ENCODE results near the gene SKI.

Gene SKI

DNA sequence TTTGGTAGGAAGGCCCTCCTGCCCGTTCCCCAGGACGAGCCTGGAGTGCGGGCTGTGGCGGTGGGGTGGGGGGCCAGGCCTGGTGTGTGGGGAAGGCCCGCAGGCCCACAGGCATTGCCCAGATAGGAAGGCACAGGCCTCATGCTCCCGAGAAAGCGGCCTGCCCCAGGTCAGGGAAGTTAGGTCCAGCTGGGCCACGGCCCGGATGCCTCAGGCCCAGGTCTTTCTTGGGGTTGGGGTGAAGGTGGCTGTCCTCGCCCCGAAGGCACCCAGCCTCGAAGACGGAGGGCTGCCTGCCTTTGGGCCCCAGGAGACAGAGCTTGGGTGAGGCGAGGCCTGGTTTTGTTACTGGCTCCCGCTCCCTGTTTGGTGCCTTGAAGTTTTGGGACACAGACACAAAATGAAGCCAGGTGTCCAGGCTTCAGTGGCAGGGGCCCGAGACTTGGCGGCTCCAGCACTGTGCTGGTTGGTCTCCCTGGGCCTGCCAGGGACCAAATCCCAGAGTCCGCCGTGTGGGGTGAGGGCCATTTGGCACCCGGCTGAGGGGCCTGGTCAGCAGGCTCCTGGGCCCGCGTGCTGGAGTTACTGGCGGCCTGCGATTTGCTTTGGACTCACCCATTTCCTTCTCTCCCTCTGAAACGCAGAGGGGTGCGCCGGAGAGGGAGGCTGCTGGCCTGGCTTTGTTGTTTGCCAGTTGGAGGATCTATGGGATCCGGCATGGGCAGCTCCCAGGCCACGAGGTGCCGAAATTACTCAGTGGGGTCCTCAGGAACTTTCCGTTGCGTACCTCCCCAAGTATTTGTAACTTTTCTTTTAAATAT is 2.0 kb downstream of the SKI start:
- DNase-seq (ENCODE audit: low read depth) = peak; percentile 54

DNA sequence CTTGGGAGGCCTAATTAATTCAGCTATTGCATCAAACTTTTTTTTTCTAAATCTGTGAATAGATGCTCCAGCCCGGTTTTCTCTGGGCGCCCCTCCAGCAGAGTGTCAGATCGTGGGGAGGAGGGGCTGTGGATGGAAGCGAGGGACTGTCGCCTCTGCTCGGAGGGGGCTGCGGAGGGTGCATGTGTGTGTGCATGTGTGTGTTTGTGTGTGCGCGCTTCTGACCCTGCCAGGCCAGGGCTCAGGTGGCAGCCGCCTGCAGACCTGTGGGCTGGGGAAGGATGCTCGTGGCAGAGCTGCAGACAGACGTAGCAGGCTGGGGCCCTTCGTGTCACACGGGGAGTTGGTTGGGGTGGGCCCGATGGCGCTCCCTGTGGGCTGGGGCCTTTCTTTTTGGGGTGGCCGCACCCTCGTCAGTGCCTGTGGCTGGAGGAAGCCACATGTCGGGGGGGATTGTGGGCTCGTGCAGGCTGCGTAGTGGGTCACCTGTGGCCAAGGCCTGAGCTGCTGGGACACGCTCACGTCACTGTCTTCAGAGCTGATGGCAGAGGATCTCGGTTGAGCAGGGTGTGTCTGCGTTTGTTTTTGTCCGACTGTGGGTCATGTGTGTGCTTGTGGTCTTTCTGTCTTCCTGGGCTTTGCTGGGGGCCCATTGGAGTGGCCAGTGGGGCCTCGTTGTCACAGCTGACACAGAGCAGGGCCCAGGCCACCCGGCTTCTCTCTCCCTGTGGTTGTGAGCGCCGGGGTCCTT is 2.8 kb downstream of the SKI start:
- peak; percentile 31 for DNase-seq (ENCODE audit: low read depth)

DNA sequence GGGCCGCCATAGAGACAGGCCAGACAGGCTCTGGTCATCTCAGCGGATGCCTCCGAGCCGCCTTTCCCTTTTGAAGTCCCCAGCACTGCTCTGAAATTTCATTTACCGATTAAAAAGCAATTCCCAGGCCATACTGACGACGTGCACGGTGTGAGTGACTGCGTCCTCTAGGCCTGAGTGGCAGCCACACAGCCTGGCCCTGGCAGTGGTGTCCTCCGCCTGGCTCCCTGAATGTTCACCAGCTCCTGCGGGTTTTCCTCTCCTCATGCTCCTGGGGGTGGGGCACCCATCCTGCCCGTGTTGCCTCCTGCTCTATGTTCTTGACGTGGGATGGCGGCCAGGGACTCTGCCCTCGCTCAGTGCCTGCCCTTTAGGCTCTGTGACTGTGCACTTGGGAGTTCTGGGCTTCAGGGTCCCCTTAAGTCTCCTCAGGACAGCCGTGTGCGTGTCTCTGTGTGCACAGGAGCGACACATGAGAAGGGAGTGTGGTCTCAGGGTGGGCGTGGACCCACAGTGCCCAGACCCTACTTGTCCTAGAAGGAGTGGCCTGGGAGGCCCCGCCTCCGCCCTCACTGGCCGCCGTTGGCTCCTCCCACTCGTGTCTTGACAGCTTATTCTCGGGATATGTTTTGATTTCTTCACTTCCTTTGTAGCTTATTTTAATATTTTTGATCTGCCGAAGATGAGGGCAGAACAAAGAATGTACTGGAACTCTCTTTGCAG is 3.6 kb downstream of the SKI start:
- peak; percentile 91 for DNase-seq (ENCODE audit: low read depth)

DNA sequence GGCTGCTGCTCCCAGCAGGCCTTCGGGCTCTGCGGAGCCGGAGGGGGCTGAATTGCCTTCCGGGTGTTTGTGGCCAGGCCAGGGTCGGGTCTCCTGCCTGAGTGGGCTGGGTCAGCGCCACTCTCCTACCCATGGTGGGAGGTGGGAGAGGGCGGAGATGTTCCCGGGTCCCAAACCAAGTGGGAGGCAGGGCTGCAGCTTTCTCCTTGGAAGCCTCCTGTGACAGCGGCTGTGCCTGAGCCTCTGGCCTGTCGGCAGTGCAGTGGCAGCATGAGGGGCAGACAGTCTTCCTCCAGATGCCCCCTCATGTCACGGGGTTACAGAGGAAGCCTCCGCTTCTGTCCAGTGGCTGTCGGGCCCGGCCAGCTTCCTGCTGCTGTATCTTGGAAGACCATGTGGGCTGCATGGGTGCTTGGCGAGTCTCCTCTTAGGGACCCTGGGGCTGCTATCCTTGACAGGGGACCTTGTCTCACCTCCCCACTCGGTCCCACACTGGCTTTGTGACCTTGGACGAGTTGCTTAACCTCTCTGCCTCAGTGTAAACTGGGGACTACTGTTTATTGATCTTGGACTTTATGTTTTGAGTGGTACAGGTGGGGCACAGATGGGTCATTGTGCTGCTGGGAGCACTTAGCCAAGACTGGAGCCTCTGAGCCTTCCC is 4.3 kb downstream of the SKI start:
- DNase-seq (ENCODE audit: low read depth) = peak; percentile 30

DNA sequence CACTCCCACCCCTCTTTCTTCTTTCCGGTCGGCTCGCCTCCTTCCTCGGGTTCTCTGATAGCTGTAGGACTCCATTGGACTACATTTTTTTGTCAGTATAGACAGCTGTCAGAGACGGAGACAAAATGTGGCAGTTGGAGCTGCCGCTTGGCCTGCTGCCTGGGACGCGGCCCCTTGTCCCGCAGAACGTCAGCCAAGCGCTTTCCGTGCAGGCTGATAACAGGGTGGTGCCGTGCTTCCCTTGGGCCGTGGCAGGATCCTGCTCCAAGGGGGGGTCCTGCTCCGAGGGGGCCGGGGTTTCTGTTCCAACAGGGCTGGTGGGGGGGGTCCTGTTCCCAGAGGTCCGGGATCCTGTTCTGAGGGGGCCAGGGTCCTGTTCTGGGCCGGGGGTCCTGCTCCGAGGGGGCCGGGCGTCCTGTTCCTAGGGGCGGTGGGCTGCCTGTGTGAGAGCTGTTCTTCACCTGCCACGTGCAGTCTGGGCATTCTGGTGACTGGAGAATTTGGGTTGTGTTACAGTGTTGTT is 4.9 kb downstream of the SKI start:
- DNase-seq (ENCODE audit: low read depth) = peak; percentile 26

DNA sequence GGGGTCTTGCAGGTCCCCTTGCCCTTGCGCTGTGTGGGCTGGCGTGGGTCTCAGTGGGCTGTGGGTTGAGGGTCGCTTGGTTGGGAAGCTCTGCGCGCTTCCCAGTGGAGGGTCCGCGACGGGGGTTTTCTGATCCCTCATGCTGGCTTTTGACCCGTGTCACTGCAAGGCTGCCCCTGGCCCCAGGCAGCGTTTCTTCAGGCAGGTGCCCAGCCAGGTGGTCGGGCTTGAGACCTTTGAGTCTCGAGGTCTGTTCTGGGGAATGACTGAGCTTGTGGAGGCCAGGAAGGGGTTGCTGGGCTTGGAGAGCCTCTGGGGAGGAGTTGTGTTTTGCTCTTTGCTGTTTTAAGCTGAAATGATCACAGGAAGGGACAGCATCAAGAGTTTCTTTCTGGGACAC is 5.3 kb downstream of the SKI start:
- DNase-seq (ENCODE audit: low read depth) = peak; percentile 24

DNA sequence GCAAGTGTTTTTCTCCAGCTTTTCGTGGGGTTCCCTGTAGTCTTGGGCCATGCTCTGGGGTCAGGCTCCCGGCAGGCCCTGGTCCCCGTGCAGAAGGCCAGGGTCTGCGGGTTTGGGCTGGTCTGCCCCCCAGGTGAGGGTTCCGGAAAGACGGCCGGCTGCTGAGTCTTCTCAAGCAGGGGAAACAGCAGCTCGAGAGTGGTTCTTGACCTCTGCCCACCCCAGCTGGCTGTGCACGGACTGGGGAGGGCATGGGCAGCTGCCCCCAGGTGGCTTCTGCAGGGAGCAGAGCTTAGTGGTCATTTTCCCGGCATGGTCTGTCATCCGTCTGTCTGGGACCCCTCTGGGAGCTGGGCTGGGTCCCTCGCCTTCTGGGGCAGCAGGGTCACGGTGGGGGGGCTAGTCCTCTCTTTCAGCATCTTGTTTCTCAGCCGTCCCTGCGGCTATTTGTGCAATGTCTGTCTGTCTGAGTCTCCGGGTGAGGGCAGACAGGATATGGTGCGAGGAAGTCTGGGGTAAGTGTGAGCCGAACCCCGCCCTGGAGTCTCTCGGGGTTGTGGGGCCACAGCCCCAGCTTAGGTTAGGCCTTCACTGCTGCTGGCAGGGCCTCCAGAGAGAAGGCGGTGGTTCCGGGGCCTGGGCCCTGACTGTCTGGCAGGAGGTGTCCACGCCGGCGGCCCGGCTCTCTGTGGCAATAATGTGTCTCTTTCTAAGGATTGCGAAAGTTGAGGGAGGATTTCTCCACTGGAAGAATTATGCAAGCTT is 6.1 kb downstream of the SKI start:
- DNase-seq (ENCODE audit: low read depth) = peak; percentile 97

DNA sequence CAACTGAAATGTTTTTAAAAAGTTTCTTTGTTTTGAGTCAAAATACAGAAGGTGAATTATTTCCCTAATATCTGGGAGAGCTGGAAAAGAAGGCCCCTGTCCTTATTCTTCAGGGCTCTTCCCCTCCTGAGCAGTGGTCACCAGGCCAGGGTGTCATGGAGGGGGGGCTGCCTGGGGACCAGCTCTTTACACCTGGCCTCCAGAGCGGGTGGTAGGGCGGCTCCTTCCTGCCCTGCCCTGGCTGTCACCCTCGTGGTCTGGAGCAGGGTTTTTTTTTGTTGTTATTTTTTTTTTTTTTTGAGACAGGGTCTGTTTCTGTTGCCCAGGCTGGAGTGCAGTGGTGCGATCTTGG is 6.6 kb downstream of the SKI start:
- DNase-seq (ENCODE audit: low read depth) = no peak

DNA sequence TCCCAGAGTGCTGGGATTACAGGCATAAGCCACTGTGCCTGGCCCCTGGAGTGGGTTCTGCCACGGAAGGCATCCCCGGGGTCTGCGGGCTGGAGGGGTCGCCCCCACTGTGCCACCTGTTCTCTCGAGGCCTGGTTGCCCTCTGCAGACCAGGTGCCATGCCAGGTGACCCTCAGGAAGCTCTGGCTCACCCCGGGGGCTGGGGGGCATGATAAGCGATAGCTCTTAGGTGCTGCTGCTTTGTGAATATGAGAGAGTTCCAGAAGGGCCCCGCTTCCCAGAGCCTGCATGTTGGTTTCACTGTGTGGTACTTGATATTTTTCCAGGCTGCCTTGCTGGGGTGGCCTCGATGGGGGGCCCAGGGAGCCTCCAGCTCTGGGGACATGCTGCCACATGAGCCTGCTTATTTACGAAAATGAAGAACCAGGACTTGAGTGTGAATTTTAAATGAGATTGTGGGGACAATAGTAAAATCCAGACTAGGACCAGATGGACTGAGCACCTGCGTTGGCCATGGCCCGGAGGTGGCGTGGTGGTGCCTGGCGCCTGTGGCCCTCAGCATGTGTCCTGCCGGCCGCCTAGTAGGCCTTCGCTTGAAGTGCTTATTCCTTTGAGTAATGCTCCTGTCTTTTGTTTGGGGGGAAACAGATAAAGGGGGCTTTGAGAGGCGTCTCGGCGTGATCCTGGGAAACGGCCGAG is 7.3 kb downstream of the SKI start:
- no peak for DNase-seq (ENCODE audit: low read depth)

DNA sequence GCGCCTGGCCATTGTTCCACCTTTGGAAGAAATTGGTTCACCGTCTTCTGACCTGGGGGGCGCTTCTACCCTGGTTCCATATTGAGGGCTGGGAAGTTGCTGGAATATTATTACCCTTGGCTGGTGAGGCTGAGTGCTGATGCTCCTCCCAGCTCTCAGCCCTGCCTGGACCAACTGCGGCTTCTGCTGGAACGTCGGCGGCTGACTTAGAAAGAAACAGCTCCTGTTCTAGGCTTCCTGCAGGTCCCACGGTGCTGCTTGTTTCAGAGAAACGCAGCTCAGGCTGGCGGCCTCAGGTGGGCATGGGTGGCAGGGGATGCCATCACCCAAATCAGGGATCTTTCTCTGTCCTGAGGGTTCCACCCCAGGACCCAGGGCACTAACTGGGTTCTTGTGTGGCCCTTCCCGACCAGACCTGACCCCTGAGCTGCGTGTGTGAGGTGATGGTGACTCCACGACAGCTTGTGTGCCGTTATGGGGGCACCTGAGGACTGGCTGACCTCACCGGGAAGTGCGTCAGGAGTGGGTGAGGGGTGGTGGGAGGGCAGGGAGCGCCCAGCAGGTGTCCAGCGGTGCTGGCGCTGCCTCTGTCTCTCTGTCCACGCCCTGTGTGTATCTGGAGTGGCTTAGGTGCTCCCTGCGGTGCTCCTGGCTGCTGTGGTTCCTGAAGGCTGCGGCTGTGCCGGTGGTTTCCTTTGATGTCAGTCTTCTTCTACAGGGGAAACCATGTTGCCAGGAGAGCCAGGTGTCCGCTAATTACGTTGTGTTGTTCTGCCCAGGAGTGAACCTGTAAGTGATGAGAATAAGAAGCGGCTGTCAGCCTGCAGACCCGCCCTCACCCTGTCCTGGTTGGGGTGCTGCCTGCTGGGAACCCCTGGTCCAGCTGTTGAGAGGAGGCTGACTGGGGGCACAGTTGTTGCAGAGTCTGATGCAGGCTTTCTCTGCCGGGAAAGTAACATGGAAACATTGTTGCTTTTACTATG is 8.9 kb downstream of the SKI start:
- DNase-seq (ENCODE audit: low read depth) = no peak

DNA sequence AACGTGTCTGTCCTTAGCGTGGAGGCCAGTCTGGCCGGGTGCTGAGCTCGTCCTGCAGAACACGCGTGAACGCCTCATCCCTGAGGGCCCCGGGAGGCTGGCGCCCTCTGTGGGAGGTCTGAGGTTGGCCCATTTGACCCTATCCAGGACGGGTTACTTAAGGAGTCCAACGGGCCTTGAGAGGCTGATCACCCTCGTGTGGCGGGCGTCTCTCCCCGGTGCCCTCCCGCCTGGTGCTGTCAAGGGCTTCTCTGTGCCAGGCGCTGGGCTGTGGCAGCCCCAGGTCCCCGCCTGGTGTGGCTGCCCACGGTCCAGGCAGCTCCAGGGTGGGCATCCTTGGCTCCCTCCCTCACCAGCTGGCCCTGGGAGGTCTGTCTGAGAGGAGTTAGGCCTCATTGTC is 9.7 kb downstream of the SKI start:
- peak; percentile 19 for DNase-seq (ENCODE audit: low read depth)

DNA sequence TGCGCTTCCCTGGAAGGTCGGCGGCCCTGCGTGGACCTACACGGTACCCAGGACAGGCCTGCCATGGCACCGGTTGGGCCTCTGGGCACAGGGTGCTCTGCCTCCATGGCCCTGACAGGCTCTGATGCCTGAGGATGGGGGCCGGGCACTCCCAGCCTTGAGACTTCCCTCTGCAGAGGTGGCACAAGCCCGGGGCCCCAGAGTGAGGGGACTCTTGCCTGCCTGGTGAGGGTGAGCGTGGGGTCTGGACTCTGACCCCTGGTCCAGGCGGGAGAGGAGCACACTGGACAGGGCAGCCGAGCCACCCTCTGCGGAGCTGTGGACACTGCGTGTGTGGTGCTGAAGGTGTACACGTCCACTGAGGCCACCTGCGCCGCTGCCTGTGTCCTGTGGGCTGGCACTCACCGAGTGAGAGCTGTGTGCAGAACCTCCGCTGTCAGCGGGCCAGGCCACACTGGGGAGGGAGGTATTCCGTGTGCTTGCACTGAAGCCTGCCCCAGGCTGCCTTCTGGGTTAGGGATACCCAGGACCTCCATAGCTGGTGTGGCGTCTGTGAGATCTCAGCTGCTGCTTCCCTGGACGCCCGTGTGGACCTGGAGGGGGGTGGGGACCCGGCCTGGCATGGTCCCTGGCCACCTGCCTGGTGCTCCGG is 10.4 kb downstream of the SKI start:
- DNase-seq (ENCODE audit: low read depth) = no peak

DNA sequence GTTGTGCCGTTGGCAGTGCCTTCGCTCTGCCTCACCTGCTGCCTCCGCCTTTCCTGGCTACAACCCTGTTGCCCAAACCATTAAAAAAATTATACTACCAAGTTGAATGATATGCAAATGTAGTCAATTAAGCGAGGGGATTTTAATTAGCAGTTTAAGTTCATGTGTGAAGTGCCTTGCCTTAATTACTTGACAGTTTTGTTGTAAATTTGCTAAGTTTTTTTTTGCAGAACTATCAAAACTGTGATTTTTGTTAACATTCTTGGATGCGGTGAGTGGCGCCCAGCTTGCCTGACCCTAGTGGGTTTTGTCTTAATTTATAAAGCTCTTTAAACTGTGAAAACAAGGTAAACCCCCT is 10.9 kb downstream of the SKI start:
- no peak for DNase-seq (ENCODE audit: low read depth)

DNA sequence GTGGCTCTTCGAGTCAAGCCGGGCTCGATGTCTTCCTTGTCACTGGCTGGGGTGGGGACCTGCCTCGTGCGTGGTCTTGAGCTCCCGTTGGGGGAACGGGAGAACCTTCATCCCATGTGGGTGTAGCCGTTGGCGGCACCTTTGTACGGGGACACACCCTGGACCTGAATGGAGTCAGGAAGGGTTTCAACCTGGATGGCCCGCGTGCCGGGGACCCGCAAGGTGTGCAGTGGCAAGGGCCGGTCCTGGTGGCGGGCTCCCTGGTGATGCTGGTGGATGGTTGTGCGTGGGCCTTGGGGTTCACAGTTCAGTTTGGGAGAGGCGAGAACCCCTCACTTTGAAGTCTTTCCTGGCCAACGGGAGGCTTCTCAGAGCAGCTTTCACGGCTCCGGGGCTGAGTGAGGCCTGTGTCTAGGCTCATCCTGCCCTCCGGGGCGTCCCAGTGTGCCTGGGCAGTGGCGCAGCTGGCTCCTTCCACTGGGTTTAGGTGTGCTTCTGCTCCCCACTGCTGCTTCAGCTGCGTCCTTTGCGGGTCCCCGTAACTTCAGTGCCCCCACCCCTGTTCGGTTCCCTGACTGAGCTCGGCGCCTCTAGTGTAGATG is 11.4 kb downstream of the SKI start:
- no peak for DNase-seq (ENCODE audit: low read depth)

DNA sequence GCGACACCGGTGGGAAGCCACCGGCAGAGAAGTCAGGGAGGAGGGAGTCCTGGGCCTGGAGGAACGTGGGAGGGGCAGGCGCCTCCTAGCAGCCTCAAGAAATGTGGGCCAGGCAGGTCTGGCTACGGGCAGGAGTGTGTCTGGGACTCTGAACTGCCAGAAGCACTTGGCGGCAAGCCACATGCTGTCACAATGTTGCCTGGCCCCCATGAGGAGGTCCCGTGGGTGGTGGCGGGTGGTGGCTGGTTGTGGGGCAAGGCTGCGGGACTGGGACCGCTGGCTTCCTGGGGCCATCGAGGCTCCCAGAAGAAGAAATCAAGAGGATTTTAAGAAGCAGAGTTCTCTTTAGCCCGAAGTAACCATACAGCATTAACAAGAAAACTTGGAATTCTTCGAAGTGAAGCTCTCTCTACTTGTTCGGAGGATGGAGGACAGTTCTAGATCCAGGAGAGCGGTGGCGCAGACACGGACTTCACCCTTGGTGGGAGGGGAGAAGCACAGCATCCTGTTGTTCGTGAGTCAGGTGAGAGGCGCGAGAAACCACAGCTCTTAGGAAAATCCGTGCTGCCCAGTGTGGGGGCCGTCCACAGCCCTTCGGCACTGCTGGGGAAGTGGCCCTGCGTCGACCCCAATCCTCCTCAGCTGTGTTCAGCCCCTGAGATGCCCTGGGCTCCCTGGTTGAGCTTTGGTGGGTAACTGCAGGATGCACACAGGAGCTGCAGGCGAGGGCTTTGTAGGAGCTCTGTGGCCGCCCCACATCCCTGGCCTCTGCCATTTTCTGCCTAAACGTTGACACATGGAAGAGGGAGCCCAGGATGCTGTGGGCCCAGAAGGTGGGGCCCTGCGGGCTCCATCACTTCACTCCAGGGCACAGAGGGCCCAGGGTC is 12.4 kb downstream of the SKI start:
- DNase-seq (ENCODE audit: low read depth) = peak; percentile 60

DNA sequence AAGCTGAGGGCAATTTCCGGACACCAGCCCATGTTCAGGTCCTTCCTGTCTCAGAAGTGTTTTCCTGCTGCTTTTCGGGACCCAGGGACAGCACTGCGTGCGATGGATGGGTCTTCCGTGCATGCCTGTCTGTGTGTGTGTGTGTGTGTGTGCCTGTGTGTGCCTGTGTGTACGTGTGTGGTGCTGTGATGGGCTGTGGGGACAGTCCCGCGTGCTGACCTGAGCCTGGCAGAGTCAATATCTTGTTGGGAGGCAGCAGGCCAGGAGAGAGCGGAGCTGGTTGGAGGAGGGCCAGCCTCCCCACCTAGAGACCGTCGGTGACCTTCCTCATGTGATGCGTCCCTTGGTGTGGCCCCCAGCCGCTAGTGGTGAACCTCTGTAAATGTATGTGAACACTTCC is 13.7 kb downstream of the SKI start:
- DNase-seq (ENCODE audit: low read depth) = no peak

DNA sequence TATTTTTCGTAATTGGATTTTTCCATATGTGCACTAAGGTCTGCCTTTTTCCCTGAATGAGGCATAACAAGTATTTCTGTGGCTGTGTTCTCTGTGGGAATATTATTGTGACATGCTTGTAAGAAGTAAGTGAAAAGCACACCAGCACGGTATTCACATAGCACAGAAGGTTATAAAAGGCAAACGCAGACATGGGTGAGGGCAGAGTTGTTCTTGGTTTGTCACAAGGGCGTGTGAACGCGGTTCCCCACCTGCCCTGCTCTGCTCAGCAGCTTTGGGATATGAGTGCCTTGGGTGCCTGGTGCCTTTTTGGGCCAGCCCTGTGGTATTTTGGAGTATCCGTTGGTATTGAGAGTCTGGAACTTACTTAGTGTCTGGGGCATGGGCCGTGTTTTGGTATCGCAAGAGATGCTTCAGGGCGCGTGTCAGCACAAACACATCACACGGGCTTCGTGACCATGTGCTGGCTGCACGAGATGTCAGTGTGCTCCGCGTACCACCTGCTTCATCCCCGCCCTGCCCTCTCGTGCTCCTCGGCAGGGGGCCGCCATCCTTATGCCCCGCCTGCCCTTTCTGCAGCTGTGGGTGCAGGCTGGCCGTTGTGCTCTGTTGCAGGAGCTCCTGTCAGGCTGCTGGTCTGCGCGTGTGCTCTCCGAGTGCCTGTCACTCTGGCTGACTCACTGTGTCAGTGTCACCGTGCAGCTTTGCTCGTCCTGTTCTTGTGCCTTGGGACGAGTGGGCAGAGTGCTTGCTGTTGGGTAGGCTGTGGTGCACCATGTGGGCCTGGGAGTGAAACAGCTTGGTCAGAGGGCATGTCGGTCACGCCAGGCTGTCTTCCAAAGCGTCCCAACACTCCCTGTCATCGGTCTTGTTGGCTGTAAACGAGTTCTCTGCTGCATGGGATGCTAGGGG is 15.0 kb downstream of the SKI start:
- DNase-seq (ENCODE audit: low read depth) = no peak
